Activated CD8-positive, alpha-beta T cell treated with anti-CD3 and anti-CD28 coated beads for 36 hours (primary cell): ENCODE data around the gene VIT. TPM values are rescaled to one million over a fixed set of nuclear protein-coding genes. Genes with fewer than 3 reads are reported as not detected.

ENCODE experiments used
- ATAC-seq: fragments of 200-7000 bp; cut with Tn5 transposase; one replicate; pipeline ENCODE4 v1.10.0; 2021; ENCODE audit warnings: mild to moderate bottlenecking, moderate library complexity
- CTCF ChIA-PET: fragments of 350-600 bp; sonication (Branson Sonifier 250); formaldehyde crosslinking; loops from one replicate; lab custom pipeline; 2021; ENCODE audit warnings: antibody characterized with exemption; lab: Charles Lee
- POLR2A ChIA-PET: fragments of 350-600 bp; sonication (Branson Sonifier 250); formaldehyde crosslinking; loops from one replicate; lab custom pipeline; 2021; ENCODE audit warnings: antibody characterized with exemption; lab: Charles Lee
- DNase-seq: peaks from one replicate; pipeline ENCODE4 v3.0.0-alpha.2; 2020
- H3K27ac Mint-ChIP-seq: one replicate; pipeline ENCODE4 v1.8.0; 2021; ENCODE audit warnings: mild to moderate bottlenecking, mixed read lengths
- H3K27me3 Mint-ChIP-seq: one replicate; pipeline ENCODE4 v1.8.0; 2021; ENCODE audit warnings: mixed read lengths
- H3K36me3 Mint-ChIP-seq: one replicate; pipeline ENCODE4 v1.8.0; 2021; ENCODE audit warnings: low read depth, mixed read lengths
- H3K4me1 Mint-ChIP-seq: one replicate; pipeline ENCODE4 v1.8.0; 2021; ENCODE audit warnings: low read depth, mixed read lengths
- H3K4me3 Mint-ChIP-seq: one replicate; pipeline ENCODE4 v1.8.0; 2021; ENCODE audit warnings: mild to moderate bottlenecking, moderate library complexity, mixed read lengths
- H3K9me3 Mint-ChIP-seq: one replicate; pipeline ENCODE4 v1.8.0; 2021; ENCODE audit warnings: mixed read lengths
- intact Hi-C: fragments of 100-400 bp; cut with micrococcal nuclease; formaldehyde crosslinking; loops from one replicate; pipeline ENCODE4 v1.10.0; 2022
- total RNA-seq, 2 experiments: library from RNA; stranded (reverse); gene quantifications; one replicate each; pipeline ENCODE4 v1.2.3, GENCODE V29; 2021
- TF ChIP-seq, protein P1 (sequence below): fragments of 200-600 bp; IDR thresholded peaks from one replicate; pipeline ENCODE4 v1.8.0; 2022; ENCODE audit warnings: antibody characterized with exemption, mild to moderate bottlenecking

VIT gene
- total RNA-seq, 2 experiments from 2014 or later = not detected

DNA sequence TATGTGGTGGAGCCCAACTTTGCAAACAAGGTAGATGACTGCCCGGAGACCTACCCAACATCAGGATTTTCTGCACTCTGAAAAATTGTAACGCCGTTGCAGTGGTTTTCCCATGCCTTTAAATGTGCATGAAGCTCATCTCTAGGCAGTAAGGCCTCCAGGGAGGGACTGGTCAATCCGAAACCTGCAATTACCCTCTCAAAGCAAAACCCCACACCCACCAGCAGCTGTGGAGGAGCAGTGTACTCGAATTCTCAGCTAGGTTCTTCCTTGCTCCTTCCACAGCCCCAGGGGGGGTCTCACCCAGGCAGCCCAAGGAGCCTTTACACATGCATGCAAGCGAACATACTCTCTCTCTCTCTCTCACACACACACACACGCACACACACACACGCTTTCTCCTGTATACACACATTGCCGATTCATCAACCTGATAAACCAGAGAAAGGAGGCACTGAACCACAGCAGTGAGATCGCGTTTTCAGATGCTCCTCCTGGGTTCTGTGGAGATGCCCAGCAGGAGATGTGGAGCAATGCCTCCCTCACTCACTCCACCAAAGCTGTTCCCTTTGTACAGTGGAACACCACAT, 109.2 kb downstream of the VIT start:
- intact Hi-C loops = no loop called here
- TF ChIP-seq, protein P1, sequence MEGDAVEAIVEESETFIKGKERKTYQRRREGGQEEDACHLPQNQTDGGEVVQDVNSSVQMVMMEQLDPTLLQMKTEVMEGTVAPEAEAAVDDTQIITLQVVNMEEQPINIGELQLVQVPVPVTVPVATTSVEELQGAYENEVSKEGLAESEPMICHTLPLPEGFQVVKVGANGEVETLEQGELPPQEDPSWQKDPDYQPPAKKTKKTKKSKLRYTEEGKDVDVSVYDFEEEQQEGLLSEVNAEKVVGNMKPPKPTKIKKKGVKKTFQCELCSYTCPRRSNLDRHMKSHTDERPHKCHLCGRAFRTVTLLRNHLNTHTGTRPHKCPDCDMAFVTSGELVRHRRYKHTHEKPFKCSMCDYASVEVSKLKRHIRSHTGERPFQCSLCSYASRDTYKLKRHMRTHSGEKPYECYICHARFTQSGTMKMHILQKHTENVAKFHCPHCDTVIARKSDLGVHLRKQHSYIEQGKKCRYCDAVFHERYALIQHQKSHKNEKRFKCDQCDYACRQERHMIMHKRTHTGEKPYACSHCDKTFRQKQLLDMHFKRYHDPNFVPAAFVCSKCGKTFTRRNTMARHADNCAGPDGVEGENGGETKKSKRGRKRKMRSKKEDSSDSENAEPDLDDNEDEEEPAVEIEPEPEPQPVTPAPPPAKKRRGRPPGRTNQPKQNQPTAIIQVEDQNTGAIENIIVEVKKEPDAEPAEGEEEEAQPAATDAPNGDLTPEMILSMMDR = no peak
- Mint-ChIP-seq H3K4me3 (no peak overlapping the region), H3K4me1 (no peaks in the 10 kb centered on the region), H3K9me3 (no peaks in the 10 kb centered on the region), H3K27me3 (peaks cover 2% of the 10 kb centered on the region), H3K36me3 (no peaks in the 10 kb centered on the region), H3K27ac (no peak overlapping the region)
- DNase-seq = no peak
- CTCF ChIA-PET = interaction anchor here (1.1 to 3.0 kb wide), 2 partner anchors 17 to 20 kb away, joined by 3 to 16 read pairs; no protein-coding TSS in a partner anchor
- POLR2A ChIA-PET = no interaction called here
- ATAC-seq = no peak

DNA sequence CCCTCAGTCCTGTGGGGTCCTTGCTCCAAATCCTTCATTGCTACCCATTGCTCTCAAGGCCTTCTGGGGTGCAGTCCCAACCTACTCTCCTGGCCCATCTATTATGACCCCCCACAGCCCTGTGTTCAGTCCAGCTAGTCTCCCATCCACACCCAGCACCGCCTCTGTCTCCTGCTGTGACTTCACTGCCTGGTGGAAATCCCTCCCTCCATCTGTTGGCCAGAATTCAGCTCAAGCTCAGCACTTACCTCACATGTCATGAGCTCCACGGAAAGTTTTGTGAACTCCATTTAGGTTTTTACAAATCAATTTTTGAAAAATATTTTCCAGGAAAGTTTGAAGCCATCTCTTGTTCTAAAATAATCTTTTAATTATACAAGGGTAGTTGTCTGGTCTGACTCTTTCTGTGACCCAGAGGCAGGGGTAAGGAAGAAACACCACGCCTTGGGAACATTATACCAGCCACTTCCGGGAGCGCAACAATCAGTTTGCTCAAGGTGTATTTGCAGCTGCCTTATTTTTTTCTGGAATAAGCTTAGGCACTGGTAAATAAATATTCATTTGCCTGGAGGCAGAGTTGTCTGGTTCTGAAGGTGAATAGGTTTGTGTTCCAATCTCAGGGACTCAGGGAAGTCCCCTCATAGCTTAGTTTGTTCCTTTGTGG, 110.8 kb downstream of the VIT start:
- intact Hi-C loops = no loop called here

DNA sequence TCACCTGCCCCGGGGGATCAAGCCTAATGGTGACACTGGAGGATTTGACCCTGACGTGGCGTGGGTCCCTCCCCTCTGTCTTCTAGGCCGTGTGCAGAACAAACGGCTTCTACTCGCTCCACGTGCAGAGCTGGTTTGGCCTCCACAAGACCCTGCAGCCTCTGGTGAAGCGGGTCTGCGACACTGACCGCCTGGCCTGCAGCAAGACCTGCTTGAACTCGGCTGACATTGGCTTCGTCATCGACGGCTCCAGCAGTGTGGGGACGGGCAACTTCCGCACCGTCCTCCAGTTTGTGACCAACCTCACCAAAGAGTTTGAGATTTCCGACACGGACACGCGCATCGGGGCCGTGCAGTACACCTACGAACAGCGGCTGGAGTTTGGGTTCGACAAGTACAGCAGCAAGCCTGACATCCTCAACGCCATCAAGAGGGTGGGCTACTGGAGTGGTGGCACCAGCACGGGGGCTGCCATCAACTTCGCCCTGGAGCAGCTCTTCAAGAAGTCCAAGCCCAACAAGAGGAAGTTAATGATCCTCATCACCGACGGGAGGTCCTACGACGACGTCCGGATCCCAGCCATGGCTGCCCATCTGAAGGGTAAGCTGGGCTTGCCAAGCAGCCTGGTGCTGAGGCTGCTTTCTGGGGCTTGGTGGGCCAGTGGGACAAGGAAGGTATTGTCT, 112.0 kb downstream of the VIT start:
- ChIA-PET POLR2A (no interaction called here), CTCF (interaction anchor here (3.0 kb wide), 1 partner anchor 23 kb away, joined by 16 read pairs; no protein-coding TSS in a partner anchor)
- TF ChIP-seq, protein P1 = no peak
- H3K4me1 Mint-ChIP-seq = no peaks in the 10 kb centered on the region
- intact Hi-C loops = no loop called here
- no peaks in the 10 kb centered on the region for H3K27me3 Mint-ChIP-seq
- DNase-seq (no peak), ATAC-seq (no peak)
- no peak overlapping the region for H3K27ac Mint-ChIP-seq
- no peaks in the 10 kb centered on the region for H3K36me3 Mint-ChIP-seq
- H3K4me3 Mint-ChIP-seq = no peak overlapping the region
- no peaks in the 10 kb centered on the region for H3K9me3 Mint-ChIP-seq

More for the DNA sequence above, 110.8 kb downstream of the VIT start:
- H3K27me3 Mint-ChIP-seq = no peaks in the 10 kb centered on the region
- no peak overlapping the region for H3K27ac Mint-ChIP-seq
- H3K4me3 Mint-ChIP-seq = no peak overlapping the region
- ATAC-seq = no peak
- CTCF ChIA-PET = interaction anchor here (3.0 kb wide), 1 partner anchor 22 kb away, joined by 16 read pairs; no protein-coding TSS in a partner anchor
- H3K36me3 Mint-ChIP-seq = no peaks in the 10 kb centered on the region
- no peak for DNase-seq
- H3K4me1 Mint-ChIP-seq = no peaks in the 10 kb centered on the region
- TF ChIP-seq, protein P1 = no peak
- POLR2A ChIA-PET = no interaction called here
- no peaks in the 10 kb centered on the region for H3K9me3 Mint-ChIP-seq

DNA sequence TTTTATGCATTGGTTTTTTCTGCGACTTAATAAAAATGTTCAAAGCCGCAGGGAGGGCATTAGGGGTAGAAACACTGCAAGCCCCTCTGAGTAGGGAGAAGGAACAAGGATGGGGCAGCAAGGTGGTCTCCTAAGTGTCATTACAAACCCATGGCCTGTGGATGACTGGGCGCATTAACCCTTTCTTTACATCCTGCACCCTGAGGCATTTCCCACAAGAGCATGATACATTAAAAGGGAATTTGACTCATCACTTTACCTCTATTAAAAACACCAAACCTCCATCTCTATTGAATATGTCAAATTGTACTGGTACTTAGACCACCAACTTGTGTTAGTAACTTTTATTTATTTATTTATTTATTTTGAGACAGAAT, 112.5 kb downstream of the VIT start:
- CTCF ChIA-PET = no interaction called here
- no peaks in the 10 kb centered on the region for H3K9me3 Mint-ChIP-seq

More for the DNA sequence above, 112.5 kb downstream of the VIT start:
- no peak overlapping the region for H3K4me3 Mint-ChIP-seq
- H3K27me3 Mint-ChIP-seq = no peaks in the 10 kb centered on the region
- DNase-seq (no peak), ATAC-seq (no peak)
- no peak overlapping the region for H3K27ac Mint-ChIP-seq
- POLR2A ChIA-PET = no interaction called here
- H3K4me1 Mint-ChIP-seq = no peaks in the 10 kb centered on the region
- TF ChIP-seq, protein P1 = no peak
- intact Hi-C loops = no loop called here
- no peaks in the 10 kb centered on the region for H3K36me3 Mint-ChIP-seq
